Activated naive CD4-positive, alpha-beta T cell treated with anti-CD3 and anti-CD28 coated beads, Interleukin-2, amount 50 U/mL, for 24 hours (primary cell): Measurements from ENCODE around the gene RAP1GAP2.
"Not testable (repeated sequence)": the region's sequence is repeated elsewhere in the genome, so short reads cannot be mapped to it uniquely, and the experiment has no call there.

Experiments
- H3K27ac Mint-ChIP-seq: one replicate; pipeline ENCODE4 v1.8.0; 2021; ENCODE audit warnings: mild to moderate bottlenecking, mixed read lengths
- H3K27me3 Mint-ChIP-seq: one replicate; pipeline ENCODE4 v1.8.0; 2021; ENCODE audit warnings: mixed read lengths
- H3K36me3 Mint-ChIP-seq: one replicate; pipeline ENCODE4 v1.8.0; 2021; ENCODE audit warnings: mixed read lengths
- H3K4me1 Mint-ChIP-seq: one replicate; pipeline ENCODE4 v1.8.0; 2021; ENCODE audit warnings: mixed read lengths
- H3K4me3 Mint-ChIP-seq: one replicate; pipeline ENCODE4 v1.8.0; 2021; ENCODE audit warnings: mild to moderate bottlenecking, mixed read lengths
- H3K9me3 Mint-ChIP-seq: one replicate; pipeline ENCODE4 v1.8.0; 2021; ENCODE audit warnings: mixed read lengths

Gene RAP1GAP2

GRCh38 chr17:2996810-2997670, 200.8 kb downstream of the RAP1GAP2 start:
- peak overlapping the region; percentile 72 for H3K27ac Mint-ChIP-seq
- H3K4me1 Mint-ChIP-seq: no peaks in the 10 kb centered on the region
- H3K27me3 Mint-ChIP-seq: no peaks in the 10 kb centered on the region
- peaks cover 7% of the 10 kb centered on the region for H3K36me3 Mint-ChIP-seq
- no peaks in the 10 kb centered on the region for H3K9me3 Mint-ChIP-seq
- no peak overlapping the region for H3K4me3 Mint-ChIP-seq

- peaks cover 12% of the 10 kb centered on the region for H3K4me1 Mint-ChIP-seq
- H3K9me3 Mint-ChIP-seq, H3K4me3 Mint-ChIP-seq, H3K27ac Mint-ChIP-seq, H3K27me3 Mint-ChIP-seq, H3K36me3 Mint-ChIP-seq: not testable (repeated sequence)
Observed at GRCh38 chr17:2998469-2998901, 202.2 kb downstream of the RAP1GAP2 start.

DNA sequence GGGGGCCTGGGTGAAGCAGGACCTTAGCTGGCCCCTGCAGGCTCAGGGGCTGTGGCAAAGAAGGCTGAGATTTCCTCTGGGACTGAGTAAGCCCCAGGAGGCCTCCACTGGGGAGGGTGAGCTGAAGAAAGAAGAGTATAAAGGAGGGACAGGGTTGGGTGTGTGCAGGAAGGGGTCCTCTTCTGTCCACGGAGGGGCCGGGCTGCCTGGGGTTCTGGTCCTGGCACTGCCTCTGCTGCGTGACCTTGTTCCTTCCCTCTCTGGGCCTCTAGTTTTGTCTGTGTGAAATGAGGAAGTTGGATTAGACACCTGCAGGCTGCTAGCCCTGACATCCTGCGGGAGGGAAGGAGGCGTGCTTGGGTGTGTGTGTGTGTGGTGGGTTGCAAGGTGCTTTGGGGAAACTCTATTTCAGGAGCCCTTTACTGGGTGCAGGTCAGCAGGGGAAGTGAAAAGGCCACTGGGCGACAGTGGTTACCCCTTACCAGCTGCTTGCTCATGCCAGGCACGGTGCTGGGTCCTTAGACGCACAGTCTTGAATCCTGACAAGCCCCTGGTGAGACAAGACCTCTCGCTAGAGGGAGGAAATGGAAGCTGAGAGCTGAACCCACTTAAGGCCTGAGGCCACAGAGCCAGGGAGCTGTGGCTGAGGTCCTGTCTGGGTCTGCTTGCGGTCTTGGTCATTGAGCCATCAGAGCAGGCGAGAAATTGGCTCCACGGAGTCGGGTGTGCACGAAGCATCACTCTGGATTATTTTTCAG, 206.5 kb downstream of the RAP1GAP2 start:
- Mint-ChIP-seq H3K36me3 (peaks cover 5% of the 10 kb centered on the region), H3K4me3 (peak overlapping the region; percentile 30), H3K9me3 (no peaks in the 10 kb centered on the region), H3K27me3 (no peaks in the 10 kb centered on the region), H3K27ac (peak overlapping the region; percentile 19), H3K4me1 (peaks cover 26% of the 10 kb centered on the region)

DNA sequence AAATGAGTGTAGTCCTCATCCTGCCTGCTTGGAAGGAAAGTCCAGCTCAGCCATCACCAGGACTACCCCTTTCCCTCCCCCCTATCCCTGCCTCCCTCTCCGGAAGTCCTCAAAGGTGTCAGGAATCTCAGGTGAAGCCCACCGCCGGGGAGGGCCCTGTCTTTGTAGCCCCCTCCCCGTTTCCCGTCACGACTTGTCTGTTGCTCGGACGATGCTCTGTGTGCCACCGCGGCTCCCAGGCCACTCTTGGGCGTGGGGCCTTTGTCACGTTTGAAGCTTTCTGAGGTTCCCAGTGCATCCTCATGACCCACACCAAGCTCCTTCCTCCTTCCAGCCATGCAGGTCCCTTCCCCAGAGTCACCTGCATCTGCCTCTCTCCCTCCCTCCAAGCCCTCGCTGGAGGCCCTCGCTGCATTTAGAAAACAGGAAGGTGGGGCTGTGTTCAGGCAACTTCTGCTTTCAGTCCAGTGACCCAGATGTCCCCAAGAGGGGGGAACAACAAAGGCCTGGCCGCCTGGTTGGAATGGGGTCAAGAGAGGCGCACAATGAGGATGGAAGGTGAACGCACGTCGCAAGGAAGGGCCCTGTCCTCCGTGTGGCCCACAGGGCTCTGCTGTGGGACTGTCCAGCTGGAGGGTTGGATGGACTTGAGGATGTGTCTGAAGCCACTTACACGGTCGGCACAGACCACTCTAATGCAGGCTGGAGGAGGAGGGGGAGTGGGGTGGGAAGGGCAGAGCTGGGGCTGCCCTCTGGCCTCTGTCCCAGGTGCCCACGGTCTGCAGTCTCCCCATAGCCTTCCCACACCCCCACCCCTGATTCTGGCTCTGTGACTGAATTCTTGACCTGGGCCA, 207.3 kb downstream of the RAP1GAP2 start:
- H3K27me3 Mint-ChIP-seq: no peaks in the 10 kb centered on the region
- H3K36me3 Mint-ChIP-seq: no peaks in the 10 kb centered on the region
- H3K9me3 Mint-ChIP-seq: no peaks in the 10 kb centered on the region
- peak overlapping the region; percentile 70 for H3K4me3 Mint-ChIP-seq
- no peak overlapping the region for H3K27ac Mint-ChIP-seq
- H3K4me1 Mint-ChIP-seq: peaks cover 26% of the 10 kb centered on the region

- peak overlapping the region; percentile 70 for H3K4me3 Mint-ChIP-seq
- H3K9me3 Mint-ChIP-seq: no peaks in the 10 kb centered on the region
- no peak overlapping the region for H3K27ac Mint-ChIP-seq
- no peaks in the 10 kb centered on the region for H3K36me3 Mint-ChIP-seq
- no peaks in the 10 kb centered on the region for H3K27me3 Mint-ChIP-seq
- H3K4me1 Mint-ChIP-seq: peaks cover 26% of the 10 kb centered on the region
Observed at GRCh38 chr17:3004150-3004801, 208.0 kb downstream of the RAP1GAP2 start.

GRCh38 chr17:3004925-3005324, 208.7 kb downstream of the RAP1GAP2 start:
- H3K4me3 Mint-ChIP-seq: peak overlapping the region; percentile 70

GRCh38 chr17:3005696-3006095, 209.5 kb downstream of the RAP1GAP2 start:
- H3K27me3 Mint-ChIP-seq: no peaks in the 10 kb centered on the region
- H3K4me3 Mint-ChIP-seq: no peak overlapping the region
- H3K36me3 Mint-ChIP-seq: no peaks in the 10 kb centered on the region
- H3K4me1 Mint-ChIP-seq: peaks cover 26% of the 10 kb centered on the region
- no peak overlapping the region for H3K27ac Mint-ChIP-seq
- H3K9me3 Mint-ChIP-seq: no peaks in the 10 kb centered on the region

More at GRCh38 chr17:3004925-3005324, 208.7 kb downstream of the RAP1GAP2 start:
- Mint-ChIP-seq H3K27ac (no peak overlapping the region), H3K27me3 (no peaks in the 10 kb centered on the region), H3K9me3 (no peaks in the 10 kb centered on the region), H3K36me3 (no peaks in the 10 kb centered on the region), H3K4me1 (peaks cover 26% of the 10 kb centered on the region)

DNA sequence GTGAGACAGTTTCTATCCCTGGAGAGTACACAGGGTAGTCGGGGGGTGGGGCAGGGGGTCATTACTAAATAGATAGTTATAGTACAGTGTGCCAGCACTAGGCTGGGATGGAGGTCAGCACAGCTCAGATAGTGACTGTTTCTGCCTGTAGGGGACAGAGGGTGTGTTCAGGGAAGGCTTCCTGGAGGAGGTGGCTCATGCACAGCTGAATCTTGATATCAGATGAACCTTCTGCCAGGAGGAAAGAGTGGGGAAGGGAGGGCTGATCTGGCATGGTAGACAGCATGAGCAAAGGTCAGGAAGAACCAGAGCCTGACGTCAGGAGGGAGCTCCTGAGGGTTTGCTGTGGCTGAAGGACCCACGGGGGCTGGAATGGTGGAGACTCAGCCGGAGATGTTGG, 210.6 kb downstream of the RAP1GAP2 start:
- no peak overlapping the region for H3K27ac Mint-ChIP-seq
- no peaks in the 10 kb centered on the region for H3K27me3 Mint-ChIP-seq
- H3K9me3 Mint-ChIP-seq: no peaks in the 10 kb centered on the region
- no peaks in the 10 kb centered on the region for H3K36me3 Mint-ChIP-seq
- H3K4me1 Mint-ChIP-seq: peaks cover 26% of the 10 kb centered on the region
- no peak overlapping the region for H3K4me3 Mint-ChIP-seq

DNA sequence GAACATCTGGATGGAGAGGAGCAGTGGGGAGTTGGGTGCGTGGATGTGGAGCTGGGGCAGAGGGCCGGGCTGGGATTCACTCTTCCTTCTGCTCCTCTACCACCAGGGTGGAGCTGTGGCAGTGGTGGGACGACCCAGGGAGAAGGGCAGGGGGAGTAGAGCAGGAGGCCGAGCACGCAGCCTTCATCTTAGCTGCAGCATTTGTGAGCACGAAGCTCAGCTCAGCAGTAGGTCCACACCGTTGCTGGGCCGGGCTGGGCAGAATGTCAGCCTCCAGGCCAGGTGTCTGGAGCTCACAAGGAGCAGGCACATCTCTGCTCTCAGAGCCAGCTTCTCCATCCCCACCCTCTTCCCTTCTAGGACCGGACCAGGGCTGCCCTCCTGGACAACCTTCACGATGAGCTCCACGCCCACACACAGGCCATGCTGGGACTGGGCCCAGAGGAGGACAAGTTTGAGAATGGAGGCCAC, 211.4 kb downstream of the RAP1GAP2 start:
- no peaks in the 10 kb centered on the region for H3K27me3 Mint-ChIP-seq
- peaks cover 19% of the 10 kb centered on the region for H3K4me1 Mint-ChIP-seq
- no peak overlapping the region for H3K4me3 Mint-ChIP-seq
- H3K36me3 Mint-ChIP-seq: no peaks in the 10 kb centered on the region
- H3K27ac Mint-ChIP-seq: peak overlapping the region; percentile 36
- H3K9me3 Mint-ChIP-seq: no peaks in the 10 kb centered on the region

DNA sequence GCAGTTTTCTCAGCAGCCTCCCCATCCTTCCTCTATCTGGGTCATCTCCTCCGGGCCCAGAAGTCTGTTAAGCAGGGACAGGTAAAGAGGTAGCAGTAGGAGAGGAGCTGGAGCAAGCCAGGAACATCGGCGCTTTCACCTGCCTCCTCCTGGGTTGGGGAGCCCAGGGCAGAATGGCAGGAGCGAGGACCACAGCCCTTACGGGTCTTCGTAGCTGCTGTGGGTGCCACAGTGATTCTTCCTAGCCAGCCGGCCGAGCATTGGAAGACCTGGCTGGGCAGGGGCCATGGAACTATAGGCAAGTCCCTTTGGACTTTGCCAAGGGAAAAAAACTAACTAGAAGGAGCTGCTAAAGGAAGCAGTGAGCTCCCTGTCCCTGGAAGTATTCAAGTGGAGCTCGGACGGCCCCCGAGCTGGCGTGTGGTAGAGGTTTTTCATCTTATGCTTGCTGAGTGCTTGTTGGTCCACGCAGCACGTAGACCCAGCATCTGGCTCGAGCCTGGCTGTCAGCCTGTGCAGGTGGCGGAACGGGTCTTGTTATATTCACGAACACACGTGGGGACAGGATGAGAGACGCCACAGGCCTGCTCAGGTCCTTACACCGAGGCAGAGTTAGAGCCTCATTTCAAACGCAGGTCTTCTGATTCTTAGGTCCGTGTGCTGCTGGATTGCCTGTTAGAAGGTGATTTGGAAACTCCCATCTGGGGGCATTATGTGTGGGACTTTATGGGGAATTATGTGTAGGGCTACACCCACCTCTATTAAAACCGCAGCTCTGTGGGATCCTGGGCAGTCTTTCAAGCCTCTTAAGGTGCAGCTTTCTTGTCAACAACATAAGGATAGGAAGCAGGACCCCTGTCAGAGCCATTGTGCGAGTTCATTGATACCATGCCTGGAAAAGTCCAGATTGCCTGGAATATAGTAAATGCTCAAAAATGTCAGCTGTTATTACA, 212.4 kb downstream of the RAP1GAP2 start:
- H3K4me1 Mint-ChIP-seq: peaks cover 13% of the 10 kb centered on the region
- no peaks in the 10 kb centered on the region for H3K36me3 Mint-ChIP-seq
- H3K27me3 Mint-ChIP-seq: no peaks in the 10 kb centered on the region
- H3K9me3 Mint-ChIP-seq: no peaks in the 10 kb centered on the region
- no peak overlapping the region for H3K4me3 Mint-ChIP-seq
- no peak overlapping the region for H3K27ac Mint-ChIP-seq

GRCh38 chr17:3009411-3009920, 213.2 kb downstream of the RAP1GAP2 start:
- H3K9me3 Mint-ChIP-seq: no peaks in the 10 kb centered on the region
- H3K27ac Mint-ChIP-seq: no peak overlapping the region
- H3K4me3 Mint-ChIP-seq: no peak overlapping the region
- no peaks in the 10 kb centered on the region for H3K36me3 Mint-ChIP-seq
- no peaks in the 10 kb centered on the region for H3K27me3 Mint-ChIP-seq
- peaks cover 4% of the 10 kb centered on the region for H3K4me1 Mint-ChIP-seq

- no peaks in the 10 kb centered on the region for H3K27me3 Mint-ChIP-seq
- no peaks in the 10 kb centered on the region for H3K9me3 Mint-ChIP-seq
- H3K36me3 Mint-ChIP-seq: no peaks in the 10 kb centered on the region
- no peak overlapping the region for H3K4me3 Mint-ChIP-seq
- H3K4me1 Mint-ChIP-seq: no peaks in the 10 kb centered on the region
- no peak overlapping the region for H3K27ac Mint-ChIP-seq
Observed at GRCh38 chr17:3011891-3012290, 215.7 kb downstream of the RAP1GAP2 start.

- H3K9me3 Mint-ChIP-seq: no peaks in the 10 kb centered on the region
- no peak overlapping the region for H3K27ac Mint-ChIP-seq
Observed at GRCh38 chr17:3012926-3013581, 216.8 kb downstream of the RAP1GAP2 start.

More at GRCh38 chr17:3012926-3013581, 216.8 kb downstream of the RAP1GAP2 start:
- Mint-ChIP-seq H3K36me3 (no peaks in the 10 kb centered on the region), H3K27me3 (no peaks in the 10 kb centered on the region), H3K4me1 (no peaks in the 10 kb centered on the region), H3K4me3 (no peak overlapping the region)
